ENCODE data around the gene ZDHHC12.

- TF ChIP-seq CTCF (IDR thresholded peaks at IDR 0.05) (no peak), ZFX (IDR thresholded peaks at IDR 0.05; ENCODE audit: borderline replicate concordance) (no peak)
These were observed 19.6 kb downstream of the ZDHHC12 start for GRCh38 chr9:128704356-128704670.

All from 22Rv1 (cell line).